ENCODE measurements around the gene C4A.

DNA sequence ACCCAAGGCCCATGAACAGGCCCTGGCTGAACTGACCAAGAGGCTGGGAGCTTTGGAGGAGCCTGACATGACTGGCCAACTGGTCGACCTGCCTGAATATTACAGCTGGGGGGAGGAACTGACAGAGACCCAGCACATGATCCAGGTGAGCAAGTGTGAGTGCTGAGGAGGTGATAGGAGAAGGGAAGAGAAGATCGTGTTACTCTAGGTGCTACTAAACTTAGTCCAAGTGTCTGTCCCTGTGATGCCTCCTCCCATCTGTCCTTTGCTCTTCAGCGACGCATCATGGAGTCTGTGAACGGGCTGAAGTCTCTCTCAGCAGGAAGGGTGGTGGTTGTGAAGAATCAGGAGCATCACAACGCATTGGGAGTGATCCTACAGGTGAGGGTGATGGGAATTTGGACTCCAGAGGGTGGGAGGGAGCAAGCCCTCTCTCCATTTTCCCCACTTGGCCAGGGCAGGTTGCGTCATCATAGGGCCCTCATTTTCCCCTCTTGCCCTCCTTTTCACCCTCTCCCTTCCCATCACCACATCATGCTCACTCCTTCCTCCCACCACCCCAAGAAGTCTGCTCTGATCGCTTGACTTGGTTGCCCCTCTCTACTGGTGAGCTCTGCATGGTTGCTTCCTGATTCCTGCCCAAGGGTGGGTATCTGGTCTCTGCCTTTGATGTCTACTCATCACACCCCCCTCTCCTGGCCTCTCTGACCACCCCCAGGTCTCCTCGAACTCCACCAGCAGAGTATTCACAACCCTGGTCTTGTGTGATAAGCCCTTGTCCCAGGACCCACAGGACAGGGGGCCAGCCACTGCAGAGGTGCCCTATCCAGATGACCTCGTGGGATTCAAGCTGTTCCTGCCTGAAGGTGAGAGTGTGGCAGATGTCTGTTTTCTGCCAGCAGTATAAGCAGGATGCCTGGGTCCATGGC, 14.6 kb upstream of the C4A start:
- TF ChIP-seq ZNF678 (CRISPR knock-in tag; IDR thresholded peaks at IDR 0.05), result no peak
- TF ChIP-seq, protein P1, sequence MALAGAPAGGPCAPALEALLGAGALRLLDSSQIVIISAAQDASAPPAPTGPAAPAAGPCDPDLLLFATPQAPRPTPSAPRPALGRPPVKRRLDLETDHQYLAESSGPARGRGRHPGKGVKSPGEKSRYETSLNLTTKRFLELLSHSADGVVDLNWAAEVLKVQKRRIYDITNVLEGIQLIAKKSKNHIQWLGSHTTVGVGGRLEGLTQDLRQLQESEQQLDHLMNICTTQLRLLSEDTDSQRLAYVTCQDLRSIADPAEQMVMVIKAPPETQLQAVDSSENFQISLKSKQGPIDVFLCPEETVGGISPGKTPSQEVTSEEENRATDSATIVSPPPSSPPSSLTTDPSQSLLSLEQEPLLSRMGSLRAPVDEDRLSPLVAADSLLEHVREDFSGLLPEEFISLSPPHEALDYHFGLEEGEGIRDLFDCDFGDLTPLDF (CRISPR knock-in tag; IDR thresholded peaks at IDR 0.05), result no peak

Measured in HepG2 (cell line).